IgD-negative memory B cell (primary cell): ENCODE results near the gene INPP5B. TPM values are rescaled to one million over a fixed set of nuclear protein-coding genes. Genes with fewer than 3 reads are reported as not detected.
A peak's percentile ranks its signal among the peaks of the same experiment; 100 is the strongest.
"Not testable (repeated sequence)": the region's sequence is repeated elsewhere in the genome, so short reads cannot be mapped to it uniquely, and the experiment has no call there.

Experiments used
- H3K27ac Mint-ChIP-seq, 3 donors: one replicate each; pipeline ENCODE4 v1.8.0; 2020 to 2022; ENCODE audit warnings: mild to moderate bottlenecking in 3 of 3, mixed read lengths in 3 of 3, moderate library complexity in 1 of 3
- H3K27me3 Mint-ChIP-seq: one replicate; pipeline ENCODE4 v1.8.0; 2021; ENCODE audit warnings: mixed read lengths
- H3K36me3 Mint-ChIP-seq: one replicate; pipeline ENCODE4 v1.8.0; 2020; ENCODE audit warnings: mild to moderate bottlenecking, mixed read lengths
- H3K4me1 Mint-ChIP-seq, 3 donors: one replicate each; pipeline ENCODE4 v1.8.0; 2020 to 2022; ENCODE audit warnings: mixed read lengths in 3 of 3, mild to moderate bottlenecking in 1 of 3
- H3K4me3 Mint-ChIP-seq, 4 donors: one replicate each; pipeline ENCODE4 v1.8.0; 2020 to 2022; ENCODE audit warnings: mild to moderate bottlenecking in 4 of 4, mixed read lengths in 4 of 4, moderate library complexity in 3 of 4
- H3K9me3 Mint-ChIP-seq, 3 donors: one replicate each; pipeline ENCODE4 v1.8.0; 2020 to 2021; ENCODE audit warnings: mixed read lengths in 3 of 3, mild to moderate bottlenecking in 1 of 3
- polyA plus RNA-seq: library from polyadenylated mRNA; unstranded; fragments of 300-500 nt; fragmentation: Illumina TruSeq; gene quantifications from one replicate; pipeline ENCODE4 v1.2.3, GENCODE V29; 2021

INPP5B gene
- polyA plus RNA-seq, 1 donor from 2014 or later = 24.2 TPM

DNA sequence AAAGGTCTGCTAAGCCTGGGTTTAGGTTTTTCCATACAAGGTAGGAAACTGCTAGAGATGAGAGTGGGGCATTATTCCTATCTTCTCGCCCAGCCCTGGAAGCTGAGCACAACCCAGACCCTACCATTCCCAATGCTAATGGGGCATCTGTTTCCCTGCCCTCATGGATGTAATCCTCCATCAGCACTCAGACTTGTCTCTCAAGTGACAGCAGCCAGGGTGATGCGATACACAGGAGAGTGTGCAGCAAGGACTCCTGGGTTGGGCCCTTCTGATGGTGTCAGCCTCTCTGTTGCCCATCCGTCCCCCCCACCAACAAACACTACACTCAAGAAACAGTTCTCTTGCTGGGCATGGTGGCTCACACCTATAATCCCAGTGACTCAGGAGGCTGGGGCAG lies 5.9 kb upstream of the INPP5B start:
- H3K9me3 Mint-ChIP-seq = no peaks in the 10 kb centered on the region
- peaks cover 1% of the 10 kb centered on the region for H3K36me3 Mint-ChIP-seq
- no peak overlapping the region for H3K27ac Mint-ChIP-seq
- H3K4me3 Mint-ChIP-seq = no peak overlapping the region
- H3K27me3 Mint-ChIP-seq = no peaks in the 10 kb centered on the region
- H3K4me1 Mint-ChIP-seq = peaks cover 0 to 2% (median 1%) of the 10 kb centered on the region in 3 donors

DNA sequence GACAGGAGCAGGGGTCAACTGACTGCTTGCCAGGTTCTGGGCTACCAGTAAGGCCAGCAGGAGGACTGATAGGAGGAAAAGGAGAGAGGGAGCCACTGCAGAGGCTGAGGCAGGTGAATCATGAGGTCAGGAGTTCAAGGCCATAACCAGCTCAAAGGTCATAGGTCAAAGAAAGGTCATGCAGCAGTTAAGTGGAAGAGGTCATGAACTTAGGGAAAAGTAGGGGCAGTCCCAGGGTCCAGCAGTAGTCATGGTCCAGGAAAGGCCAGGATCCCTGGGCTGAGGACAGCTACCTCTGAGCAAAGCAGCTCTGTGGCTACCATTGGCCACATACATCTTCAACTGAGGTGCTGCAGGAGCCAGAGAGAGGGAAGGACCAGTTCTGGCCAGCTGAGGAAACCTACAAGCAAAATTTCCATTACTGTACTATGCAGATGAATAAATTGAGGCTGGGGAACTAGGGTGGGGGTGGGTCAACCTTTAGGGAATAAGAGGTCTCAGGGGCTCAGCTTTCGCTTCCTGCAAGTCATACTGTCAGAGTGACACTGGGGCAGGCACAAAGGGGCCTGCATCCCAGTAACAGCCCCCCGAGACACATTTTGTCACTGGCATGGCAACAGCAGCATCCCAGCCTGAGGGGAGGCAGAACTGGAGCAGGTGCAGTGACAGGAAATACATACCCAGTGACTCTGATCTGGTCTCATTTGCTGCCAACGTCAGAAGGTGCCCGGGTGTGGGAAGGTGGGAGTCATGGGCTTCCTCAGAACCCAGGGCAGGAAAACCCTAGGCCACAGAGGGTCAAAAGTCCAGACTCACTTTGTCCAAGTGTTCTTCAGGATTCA lies 5.2 kb upstream of the INPP5B start:
- H3K36me3 Mint-ChIP-seq = peaks cover 1% of the 10 kb centered on the region
- H3K4me3 Mint-ChIP-seq = no peak overlapping the region
- H3K27ac Mint-ChIP-seq = no peak overlapping the region
- H3K27me3 Mint-ChIP-seq = no peaks in the 10 kb centered on the region
- no peaks in the 10 kb centered on the region for H3K9me3 Mint-ChIP-seq
- peaks cover 2 to 8% (median 8%) of the 10 kb centered on the region in 3 donors for H3K4me1 Mint-ChIP-seq

DNA sequence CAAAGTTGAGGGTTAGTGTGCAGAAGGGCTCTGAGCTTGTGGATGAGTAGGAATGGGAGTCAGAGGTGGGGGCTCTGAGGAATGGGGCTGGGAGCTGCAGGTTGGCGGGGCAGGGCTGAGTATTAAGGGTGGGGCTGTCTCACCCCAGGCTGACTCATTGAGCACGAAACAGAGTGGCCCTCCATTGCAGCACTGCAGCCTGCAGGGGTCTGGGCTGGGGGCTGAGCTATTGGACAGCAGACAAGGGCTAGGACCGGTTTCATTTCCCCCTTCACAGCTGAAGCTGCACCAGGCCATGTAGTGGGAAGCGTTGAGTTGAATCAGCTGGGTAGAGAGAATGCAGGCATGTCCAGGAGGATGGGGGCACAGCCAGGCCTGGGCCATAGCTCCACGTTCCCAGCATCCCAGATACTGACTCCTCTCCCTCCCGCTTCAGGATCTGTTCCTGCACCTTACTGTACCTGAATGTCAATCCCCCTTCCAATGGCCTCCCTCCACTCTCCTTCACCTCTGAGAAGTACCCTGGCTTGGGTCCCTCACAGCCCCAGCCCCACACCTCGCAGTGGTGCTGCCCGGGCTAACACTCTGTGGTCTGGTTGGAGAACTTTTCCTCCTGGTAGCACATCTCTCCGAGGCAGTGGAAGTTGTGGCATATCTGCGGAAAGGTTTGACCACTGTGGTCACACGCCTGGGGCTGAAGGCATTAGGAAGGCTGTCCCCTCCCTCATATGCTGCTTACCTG lies 4.4 kb upstream of the INPP5B start:
- Mint-ChIP-seq H3K36me3 (peaks cover 1% of the 10 kb centered on the region), H3K4me1 (peaks cover 6 to 14% (median 13%) of the 10 kb centered on the region in 3 donors), H3K27ac (no peak overlapping the region), H3K27me3 (no peaks in the 10 kb centered on the region), H3K9me3 (no peaks in the 10 kb centered on the region), H3K4me3 (peak overlapping the region in 2 of 4 donors; percentile 65 to 85)

DNA sequence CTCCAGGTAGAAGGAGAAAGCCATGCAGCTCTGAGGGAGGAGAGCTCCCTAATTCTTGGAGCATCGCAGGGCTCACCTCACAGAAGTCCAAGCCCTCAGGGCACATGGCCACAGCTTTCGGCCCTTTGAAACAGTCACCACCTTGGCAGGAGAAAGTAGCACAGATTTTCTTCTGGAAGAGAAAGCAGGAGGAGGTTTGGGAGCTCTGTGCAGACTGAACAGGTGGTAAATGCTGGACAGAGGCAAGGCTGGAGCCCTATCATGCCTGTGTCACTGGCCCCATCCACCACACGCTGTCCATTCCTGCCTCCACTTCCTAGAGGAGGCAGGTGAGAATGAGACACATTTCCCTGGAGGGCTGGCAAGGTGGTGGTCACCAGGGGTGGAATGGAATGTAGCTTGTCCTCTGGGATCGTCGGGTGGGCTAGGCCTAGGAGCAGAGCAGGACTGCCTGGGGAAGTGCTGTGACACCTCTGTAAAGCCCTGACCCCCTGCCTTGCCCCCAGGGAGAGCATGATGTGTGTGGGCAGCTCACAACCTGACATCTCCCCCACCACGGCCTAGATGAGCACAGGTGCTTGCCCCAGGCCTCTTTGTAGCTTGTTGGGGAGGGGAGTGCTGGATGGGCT lies 2.8 kb upstream of the INPP5B start:
- no peak overlapping the region for H3K4me3 Mint-ChIP-seq
- H3K27me3 Mint-ChIP-seq = no peaks in the 10 kb centered on the region
- peaks cover 6 to 15% (median 14%) of the 10 kb centered on the region in 3 donors for H3K4me1 Mint-ChIP-seq
- H3K9me3 Mint-ChIP-seq = no peaks in the 10 kb centered on the region
- H3K36me3 Mint-ChIP-seq = no peaks in the 10 kb centered on the region
- no peak overlapping the region for H3K27ac Mint-ChIP-seq

DNA sequence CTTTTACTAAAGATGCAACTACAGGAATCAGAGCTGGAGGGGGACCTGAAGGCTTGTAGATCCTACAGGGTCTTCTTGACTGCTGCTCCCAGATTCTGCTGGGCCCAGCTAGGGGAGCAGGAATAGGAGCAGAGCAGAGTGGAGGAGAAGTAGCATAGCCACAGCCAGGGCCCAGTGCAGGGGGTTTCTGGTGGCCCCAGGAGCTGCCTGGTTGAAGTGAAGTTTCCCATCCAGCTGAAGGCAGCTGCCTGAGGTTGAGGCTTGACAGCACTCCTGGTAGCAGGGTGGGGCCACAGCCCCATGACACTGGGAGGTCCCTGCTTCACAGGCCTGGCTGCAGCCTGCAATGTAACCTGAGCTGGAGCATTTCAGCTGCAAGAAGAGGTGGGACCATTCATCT lies 2.0 kb upstream of the INPP5B start:
- H3K36me3 Mint-ChIP-seq = no peaks in the 10 kb centered on the region
- no peaks in the 10 kb centered on the region for H3K9me3 Mint-ChIP-seq
- H3K27me3 Mint-ChIP-seq = no peaks in the 10 kb centered on the region
- H3K4me3 Mint-ChIP-seq = no peak overlapping the region
- H3K27ac Mint-ChIP-seq = no peak overlapping the region
- H3K4me1 Mint-ChIP-seq = peaks cover 6 to 15% (median 14%) of the 10 kb centered on the region in 3 donors

DNA sequence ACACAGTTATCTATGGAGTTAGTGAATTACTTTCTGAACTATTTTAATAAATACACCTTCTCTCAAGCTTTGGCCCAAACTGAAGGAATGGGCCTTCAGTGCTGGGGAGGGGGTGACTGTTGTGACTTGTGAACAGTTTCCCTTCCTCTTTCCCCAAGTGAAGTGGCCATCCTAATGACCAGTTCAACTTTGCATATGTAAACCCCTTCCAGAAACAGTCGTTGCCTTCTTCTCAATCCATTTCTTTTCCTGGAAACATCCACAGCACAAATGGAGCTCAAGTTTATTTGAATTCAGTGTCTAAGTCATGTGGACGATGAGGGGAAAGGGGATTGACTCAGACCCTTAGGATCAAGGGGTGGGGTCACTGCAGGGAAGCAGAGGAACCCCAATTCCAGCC lies 1.3 kb upstream of the INPP5B start:
- Mint-ChIP-seq H3K27me3 (no peaks in the 10 kb centered on the region), H3K4me1 (peaks cover 6 to 15% (median 14%) of the 10 kb centered on the region in 3 donors), H3K27ac (peak overlapping the region in 1 of 3 donors; percentile 65), H3K9me3 (no peaks in the 10 kb centered on the region), H3K36me3 (no peaks in the 10 kb centered on the region), H3K4me3 (peak overlapping the region in 1 of 4 donors; percentile 29)

DNA sequence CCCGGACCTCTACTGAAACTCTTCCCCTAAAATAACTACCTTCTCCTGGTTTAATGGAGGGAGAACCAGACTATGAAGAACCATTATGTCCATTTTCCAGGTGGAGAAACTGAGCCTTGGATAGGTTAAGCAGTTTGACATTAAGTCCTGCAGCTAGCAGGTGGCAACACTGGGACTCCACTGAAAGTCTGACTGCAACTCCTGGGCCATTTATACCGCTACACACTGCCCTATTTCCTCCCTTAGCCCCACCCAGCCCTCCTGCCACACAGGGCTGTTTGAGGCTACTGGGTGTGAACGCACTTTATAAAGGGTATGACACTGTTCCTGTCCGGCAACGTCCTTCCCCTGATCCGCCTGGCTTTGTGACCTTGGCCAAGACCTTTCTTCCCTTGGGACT lies 511 bp upstream of the INPP5B start:
- Mint-ChIP-seq H3K36me3 (no peaks in the 10 kb centered on the region), H3K4me3 (peak overlapping the region; percentile 71 to 99 (median 94)), H3K27me3 (no peaks in the 10 kb centered on the region), H3K4me1 (peaks cover 6 to 15% (median 14%) of the 10 kb centered on the region in 3 donors), H3K27ac (peak overlapping the region; percentile 6 to 93 (median 71)), H3K9me3 (no peaks in the 10 kb centered on the region)

DNA sequence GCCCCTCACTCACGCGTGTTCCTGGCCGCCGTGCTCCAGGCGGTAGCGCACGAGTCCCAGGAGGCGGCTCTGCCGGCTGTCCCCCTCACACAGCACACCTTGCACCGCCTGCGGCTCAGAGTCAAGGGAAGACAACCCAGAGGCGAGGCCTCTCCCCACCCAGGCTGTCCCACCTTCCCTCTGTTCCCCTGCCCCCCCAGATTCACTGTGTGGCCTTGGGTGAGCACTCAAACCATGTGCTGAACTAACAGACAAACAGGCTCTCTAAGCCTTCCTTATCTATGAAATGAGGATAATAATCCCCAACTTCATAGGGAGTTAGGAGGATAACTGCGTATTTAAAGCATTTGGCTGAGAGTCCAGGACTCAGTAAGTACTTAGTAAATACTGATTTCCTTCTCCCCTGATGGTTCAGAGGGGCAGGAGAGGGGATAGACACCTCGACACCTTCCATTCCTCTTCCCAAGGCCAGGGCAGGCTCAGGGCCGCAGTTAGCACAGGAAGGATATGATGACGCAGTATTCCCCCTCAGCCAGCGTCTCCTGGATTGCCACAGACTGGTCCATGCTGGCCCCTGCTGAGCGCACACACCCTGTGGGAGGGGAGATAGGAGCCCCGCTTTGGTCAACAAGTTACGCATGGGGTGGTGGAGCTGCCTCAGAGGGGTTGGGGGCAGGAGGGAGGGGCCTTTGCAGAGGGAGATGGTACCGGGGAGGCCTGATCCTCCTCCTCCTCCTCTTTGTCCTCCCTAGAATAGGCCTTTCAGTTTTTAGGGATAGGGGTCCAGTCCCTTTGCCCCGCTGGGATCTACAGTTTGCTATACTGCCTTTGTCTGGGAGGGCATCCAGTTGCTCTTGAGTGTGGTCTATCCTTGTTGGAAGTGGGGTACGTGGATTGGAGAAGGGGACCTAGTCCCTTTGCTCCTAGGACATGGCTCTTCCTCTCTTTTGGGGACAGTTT lies 830 bp downstream of the INPP5B start:
- Mint-ChIP-seq H3K4me3 (peak overlapping the region; percentile 71 to 99 (median 94)), H3K27ac (peak overlapping the region in 2 of 3 donors; percentile 71 to 93), H3K4me1 (peaks cover 6 to 15% (median 14%) of the 10 kb centered on the region in 3 donors), H3K27me3 (no peaks in the 10 kb centered on the region), H3K9me3 (no peaks in the 10 kb centered on the region), H3K36me3 (no peaks in the 10 kb centered on the region)

DNA sequence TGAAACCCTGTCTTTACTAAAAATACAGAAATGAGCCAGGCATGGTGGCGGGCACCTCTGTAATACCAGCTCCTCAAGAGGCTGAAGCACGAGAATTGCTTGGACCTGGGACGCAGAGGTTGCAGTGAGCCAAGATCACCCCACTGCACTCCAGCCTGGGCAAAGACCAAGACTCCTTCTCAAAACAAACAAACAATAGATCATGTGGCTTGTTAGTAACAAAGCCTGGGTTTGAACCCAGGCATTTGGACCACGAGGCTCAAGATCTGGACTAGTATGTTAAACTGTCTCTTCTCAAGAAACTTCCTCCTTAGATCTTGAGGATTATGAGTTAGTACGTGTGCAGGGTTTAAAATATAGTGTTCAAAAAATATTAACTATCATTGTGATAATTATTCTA lies 1.6 kb downstream of the INPP5B start:
- Mint-ChIP-seq H3K4me3 (peak overlapping the region in 2 of 4 donors; percentile 43 to 60), H3K4me1 (peaks cover 6 to 15% (median 14%) of the 10 kb centered on the region in 3 donors), H3K27ac (no peak overlapping the region), H3K27me3 (no peaks in the 10 kb centered on the region), H3K9me3 (no peaks in the 10 kb centered on the region), H3K36me3 (no peaks in the 10 kb centered on the region)

DNA sequence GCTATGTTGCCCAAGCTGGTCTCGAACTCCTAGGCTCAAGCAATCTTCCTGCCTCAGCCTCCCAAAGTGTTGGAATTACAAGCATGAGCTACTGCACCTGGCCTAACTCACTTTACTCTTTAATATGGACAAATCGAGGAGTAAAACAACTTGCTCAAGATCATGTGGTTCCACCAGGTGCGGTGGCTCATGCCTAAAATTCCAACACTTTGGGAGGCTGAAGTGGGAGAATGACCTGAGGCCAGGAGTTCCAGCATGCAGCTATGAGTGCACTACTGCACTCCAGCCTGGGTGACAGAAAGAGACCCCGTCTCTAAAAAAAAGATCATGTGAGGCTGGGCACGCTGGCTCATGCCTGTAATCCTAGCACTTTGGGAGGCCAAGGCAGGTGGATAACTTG lies 2.0 kb downstream of the INPP5B start:
- Mint-ChIP-seq H3K27ac (no peak overlapping the region), H3K4me3 (no peak overlapping the region)

DNA sequence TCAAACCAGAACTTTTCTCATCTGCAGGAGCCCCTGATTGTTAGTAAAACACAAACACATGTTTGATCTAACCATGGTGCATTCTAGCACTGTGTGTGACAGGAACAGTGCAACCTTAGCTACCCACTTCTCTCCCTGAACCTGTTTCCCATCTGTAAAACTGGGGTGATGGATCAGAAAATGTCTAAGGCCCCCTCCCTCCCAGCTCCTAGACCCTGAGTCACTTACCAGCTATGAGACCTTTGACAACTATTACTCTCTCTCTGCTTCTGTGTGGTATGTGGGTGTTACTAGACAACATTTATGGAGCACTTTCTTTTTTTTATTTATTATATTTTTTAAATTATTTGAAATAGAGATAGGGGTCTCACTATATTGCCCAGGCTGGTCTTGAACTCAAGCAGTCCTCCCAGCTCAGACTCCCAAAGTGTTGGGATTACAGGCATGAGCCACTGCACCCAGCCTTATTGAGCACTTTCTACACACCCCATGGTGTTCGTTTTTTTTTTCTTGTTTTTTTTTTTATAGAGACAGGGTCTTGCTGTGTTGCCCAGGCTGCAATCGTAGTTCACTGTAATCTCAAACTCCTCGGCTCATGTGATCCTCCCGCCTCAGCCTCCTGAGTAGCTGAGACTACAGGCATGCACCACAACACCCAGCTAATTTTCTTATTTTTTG lies 2.6 kb downstream of the INPP5B start:
- H3K4me1 Mint-ChIP-seq = peaks cover 6 to 15% (median 14%) of the 10 kb centered on the region in 3 donors
- H3K27ac Mint-ChIP-seq = no peak overlapping the region
- no peaks in the 10 kb centered on the region for H3K27me3 Mint-ChIP-seq
- H3K4me3 Mint-ChIP-seq = no peak overlapping the region
- H3K9me3 Mint-ChIP-seq = no peaks in the 10 kb centered on the region
- H3K36me3 Mint-ChIP-seq = peaks cover 2% of the 10 kb centered on the region

More for the DNA sequence above, 2.0 kb downstream of the INPP5B start:
- no peaks in the 10 kb centered on the region for H3K27me3 Mint-ChIP-seq
- H3K9me3 Mint-ChIP-seq = no peaks in the 10 kb centered on the region
- peaks cover under 1% of the 10 kb centered on the region for H3K36me3 Mint-ChIP-seq
- peaks cover 6 to 15% (median 14%) of the 10 kb centered on the region in 3 donors for H3K4me1 Mint-ChIP-seq

DNA sequence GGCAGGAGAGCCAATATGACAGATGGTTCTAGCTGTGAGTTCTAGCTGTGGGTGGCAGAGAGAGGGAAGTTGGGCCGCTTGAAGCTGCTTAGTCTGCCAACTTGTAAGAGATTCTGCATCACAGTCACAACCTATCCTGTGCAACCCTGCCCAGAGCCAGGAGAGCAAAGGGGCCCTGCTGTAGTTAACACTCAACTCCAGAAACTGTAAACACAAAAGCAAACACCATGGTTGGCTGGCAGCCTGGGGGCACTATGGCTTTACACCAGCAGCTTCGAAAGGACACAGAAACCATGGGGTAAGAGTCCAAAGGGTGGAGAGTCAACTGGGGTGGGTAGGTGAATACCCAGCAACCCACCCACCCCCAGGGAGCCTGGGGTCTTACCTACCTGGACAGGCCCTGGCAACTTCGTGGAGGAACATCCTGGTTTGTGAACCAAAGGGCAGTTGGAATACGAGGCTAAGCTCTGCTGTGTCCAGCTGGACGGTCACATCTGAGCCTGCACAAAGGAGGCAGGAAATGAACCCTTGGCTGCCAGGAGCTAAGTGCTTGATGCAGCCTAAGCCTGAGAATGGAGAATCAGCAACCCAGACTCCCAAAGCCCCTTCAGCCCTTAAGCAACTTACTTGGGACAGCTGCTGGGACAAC lies 6.4 kb downstream of the INPP5B start:
- Mint-ChIP-seq H3K9me3 (no peaks in the 10 kb centered on the region), H3K4me3 (no peak overlapping the region), H3K4me1 (peaks cover 0 to 2% (median 0%) of the 10 kb centered on the region in 3 donors), H3K27me3 (no peaks in the 10 kb centered on the region), H3K27ac (no peak overlapping the region), H3K36me3 (peaks cover 3% of the 10 kb centered on the region)

DNA sequence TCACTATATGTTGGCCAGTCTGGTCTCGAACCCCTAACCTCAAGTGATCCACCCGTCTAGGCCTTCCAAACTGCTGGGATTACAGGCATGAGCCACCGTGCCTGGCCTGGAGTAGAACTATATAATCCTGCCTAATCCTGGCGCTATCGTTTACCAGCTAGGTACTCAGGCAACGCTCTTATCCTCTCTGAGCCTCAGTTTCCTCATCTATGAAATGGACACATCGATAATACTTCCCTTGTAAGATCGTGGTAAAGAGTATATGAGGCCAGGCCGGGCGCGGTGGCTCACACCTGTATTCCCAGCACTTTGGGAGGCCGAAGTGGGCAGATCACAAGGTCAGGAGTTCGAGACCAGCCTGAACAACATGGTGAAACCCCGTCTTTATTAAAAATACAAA lies 10.1 kb downstream of the INPP5B start:
- not testable (repeated sequence) for H3K4me1 Mint-ChIP-seq, H3K27me3 Mint-ChIP-seq, H3K36me3 Mint-ChIP-seq, H3K9me3 Mint-ChIP-seq, H3K4me3 Mint-ChIP-seq, H3K27ac Mint-ChIP-seq
